GM12878 (cell line): ENCODE data around the gene SAMSN1.
"Not testable (repeated sequence)": the region's sequence is repeated elsewhere in the genome, so short reads cannot be mapped to it uniquely, and the experiment has no call there.

Experiments used
- BRCA1 ChIP-seq: IDR thresholded peaks from 2 replicates; pipeline ENCODE4 v1.6.1; 2011; ENCODE audit warnings: low read depth, low read length, improper control_type of control experiment
- CHD1 ChIP-seq: IDR thresholded peaks from 2 replicates; pipeline ENCODE4 v1.6.1; 2012; ENCODE audit warnings: low read depth, low read length, improper control_type of control experiment
- CTCF ChIP-seq, 3 experiments: IDR thresholded peaks in 2 of 3; conservative IDR thresholded peaks in 1 of 3; 2 replicates each; pipeline ENCODE4 v1.5.1; 2011; ENCODE audit warnings: low read depth in 3 of 3, low read length in 3 of 3, mild to moderate bottlenecking in 3 of 3, control low read depth in 2 of 3, moderate library complexity in 2 of 3, inconsistent platforms in 1 of 3, mixed read lengths in 1 of 3; ENCODE audit not compliant: control insufficient read depth in 2 of 3, insufficient read depth in 1 of 3; ENCODE audit errors: extremely low read depth in 1 of 3
- EZH2 ChIP-seq: IDR thresholded peaks from 2 replicates; pipeline ENCODE4 v1.6.1; 2012; ENCODE audit warnings: low read depth, mild to moderate bottlenecking, control low read depth, inconsistent platforms, low read length, borderline replicate concordance; ENCODE audit not compliant: control insufficient read depth
- GATAD2B ChIP-seq: fragments of 450-650 bp; conservative IDR thresholded peaks from 2 replicates; pipeline ENCODE4 v1.6.1; 2017; ENCODE audit warnings: low read depth, mild to moderate bottlenecking, moderate library complexity
- MYC ChIP-seq: IDR thresholded peaks from 2 replicates; pipeline ENCODE4 v1.6.1; 2011; ENCODE audit warnings: mild to moderate bottlenecking, low read length, moderate library complexity, inconsistent platforms; ENCODE audit not compliant: insufficient read depth, insufficient replicate concordance, insufficient read length, severe bottlenecking
- PBX3 ChIP-seq: IDR thresholded peaks from 2 replicates; pipeline ENCODE4 v1.6.1; 2011; ENCODE audit warnings: mild to moderate bottlenecking, low read depth, low read length, moderate library complexity; ENCODE audit not compliant: insufficient replicate concordance
- RCOR1 ChIP-seq: conservative IDR thresholded peaks from 2 replicates; pipeline ENCODE4 v1.6.1; 2012; ENCODE audit warnings: low read depth, low read length, improper control_type of control experiment
- YY1 ChIP-seq: IDR thresholded peaks from 2 replicates; pipeline ENCODE4 v1.6.1; 2011; ENCODE audit warnings: low read depth, mild to moderate bottlenecking, low read length

- not testable (repeated sequence) for TF ChIP-seq GATAD2B; BRCA1; EZH2; CHD1; CTCF (IDR thresholded peaks at IDR 0.05 in 2 of 3, conservative IDR thresholded peaks at IDR 0.05 in 1 of 3; ENCODE audit: control insufficient read depth in 2 of 3, extremely low read depth in 1 of 3, insufficient read depth in 1 of 3, low read depth in 3 of 3, low read length in 3 of 3); MYC; YY1; PBX3; RCOR1
These were observed 51.9 kb downstream of the SAMSN1 start for GRCh38 chr21:14494181-14494580.
